ENCODE data around the gene CREB3L2.
A peak's percentile ranks its signal among the peaks of the same experiment; 100 is the strongest.

CREB3L2 gene

DNA sequence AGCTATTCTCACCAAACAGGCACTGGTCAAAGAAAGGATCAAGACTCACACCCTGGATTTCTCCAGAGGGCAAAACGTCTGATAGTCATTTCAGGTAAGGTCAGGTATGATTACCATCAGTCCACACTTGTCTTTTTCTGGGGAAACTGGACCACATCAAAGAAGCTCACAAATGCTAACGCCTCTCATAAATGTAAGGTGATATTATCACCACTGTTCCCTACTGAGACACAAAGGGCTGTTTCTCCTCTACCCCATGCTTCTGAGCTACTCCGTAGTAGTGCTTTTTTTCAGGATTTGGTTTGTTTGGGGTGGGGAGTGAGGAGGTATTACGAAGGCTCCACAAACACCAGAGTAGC is 51.6 kb downstream of the CREB3L2 start:
- DNase-seq, result no peak

DNA sequence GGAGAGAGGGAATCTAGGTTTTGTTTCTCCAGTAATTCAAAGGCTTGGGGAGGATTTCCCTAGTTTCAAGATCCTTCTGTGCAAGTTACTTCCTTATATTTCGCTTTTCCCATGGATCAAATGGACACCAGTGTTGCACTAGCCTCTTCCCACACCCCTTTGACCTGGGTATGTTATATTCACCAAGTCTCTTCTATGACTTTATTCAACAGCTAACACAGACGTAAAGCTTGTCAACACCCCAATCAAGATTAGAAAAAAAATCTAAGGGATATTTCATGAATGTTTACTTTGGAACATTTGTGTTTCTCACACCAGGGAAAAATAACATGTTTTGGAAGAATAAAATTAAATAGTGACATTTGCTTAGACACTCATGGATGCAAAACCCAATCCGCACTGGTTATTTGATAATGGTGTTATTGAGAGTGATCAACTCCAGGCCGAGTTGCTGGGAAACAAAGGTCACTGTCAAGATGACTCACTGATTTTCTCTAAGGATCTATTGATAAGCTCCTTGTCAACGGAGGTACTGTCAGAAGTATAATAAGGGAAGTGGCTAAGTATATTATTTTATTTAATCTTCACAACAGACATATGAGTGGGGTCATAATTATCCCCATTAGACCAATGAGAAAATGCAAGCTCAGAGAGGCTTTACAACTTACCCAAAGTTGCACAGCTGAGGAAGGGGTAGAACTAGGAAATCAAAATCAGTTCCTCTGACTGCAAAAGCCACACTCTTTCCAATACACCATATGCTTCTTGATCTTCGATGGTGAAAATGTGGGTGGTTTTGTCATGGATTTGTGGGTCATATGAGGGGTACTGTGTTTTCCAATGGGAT is 52.2 kb downstream of the CREB3L2 start:
- no peak for DNase-seq

DNA sequence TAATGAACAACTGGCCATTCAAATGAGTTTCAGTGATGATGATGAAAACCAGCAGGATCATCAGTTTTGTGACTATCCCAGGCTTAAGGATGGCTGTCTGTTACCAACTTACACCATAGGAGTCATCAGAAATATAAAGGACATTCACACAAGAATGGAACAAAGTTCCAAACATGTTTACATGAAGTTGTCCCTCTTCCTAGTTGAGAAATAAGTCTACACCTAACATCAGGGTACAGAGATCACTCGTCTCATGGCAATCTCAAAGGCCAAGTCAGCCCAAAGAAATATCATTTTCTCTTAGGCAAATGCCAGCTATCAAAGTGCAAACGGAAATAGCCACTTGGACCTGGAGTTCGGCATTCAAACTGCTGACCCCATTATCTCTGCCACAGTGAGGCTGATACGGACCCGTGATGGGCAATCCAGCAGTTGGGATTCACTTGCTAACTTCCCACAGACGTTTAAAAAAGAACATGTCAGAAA is 53.0 kb downstream of the CREB3L2 start:
- no peak for DNase-seq

DNA sequence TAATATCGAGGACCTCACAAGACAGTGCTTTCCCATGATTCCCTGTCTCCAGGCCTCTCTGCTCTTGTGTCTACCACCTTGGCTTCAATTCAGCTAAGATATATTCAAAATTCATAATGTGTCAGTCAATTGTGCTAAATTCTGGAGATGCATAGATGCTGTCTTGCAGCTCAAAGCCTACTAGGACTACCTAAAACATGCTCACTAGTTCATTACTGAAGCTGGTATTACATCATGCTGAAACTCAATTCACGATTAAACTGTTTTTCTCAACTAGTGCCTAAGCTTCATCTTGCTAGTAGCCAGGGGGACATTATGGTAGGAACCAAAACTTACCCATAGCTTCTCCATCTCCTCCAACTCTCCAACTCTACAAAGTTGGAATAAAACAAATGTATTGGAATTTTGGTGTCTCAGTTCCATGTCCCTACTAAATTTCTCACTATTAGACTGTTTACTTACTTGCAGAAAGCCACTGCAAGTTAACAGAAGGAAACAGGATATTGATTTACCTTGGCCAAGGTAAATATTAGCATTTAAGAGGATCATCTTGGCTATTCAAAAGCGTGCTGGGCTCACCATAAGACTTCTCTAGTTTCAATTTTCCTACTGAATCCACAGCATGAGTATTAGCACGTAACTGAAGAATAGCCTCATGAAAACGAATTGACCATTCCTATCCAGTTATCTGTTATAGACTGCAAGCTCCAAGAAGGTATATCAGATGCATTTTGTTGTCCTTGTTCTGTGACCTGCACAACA is 53.6 kb downstream of the CREB3L2 start:
- no peak for DNase-seq

DNA sequence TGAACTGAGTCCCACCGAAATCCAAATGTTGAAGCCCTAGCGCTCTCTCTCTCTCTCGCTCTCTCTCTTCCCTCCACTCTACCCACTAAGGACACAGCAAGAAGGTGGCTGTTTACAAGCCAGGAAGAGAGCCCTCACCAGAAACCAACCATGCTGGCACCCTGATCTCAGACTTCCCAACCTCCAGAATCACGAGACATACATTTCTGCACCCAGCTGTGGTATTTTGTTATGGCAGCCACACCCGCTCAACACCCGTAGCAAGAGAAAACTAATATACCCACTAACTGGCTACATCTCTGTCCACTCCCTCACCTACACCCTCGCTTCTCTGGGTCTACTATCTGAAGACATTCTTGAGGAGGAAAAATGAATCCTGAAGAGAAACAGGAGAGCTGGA is 54.8 kb downstream of the CREB3L2 start:
- DNase-seq, result no peak

DNA sequence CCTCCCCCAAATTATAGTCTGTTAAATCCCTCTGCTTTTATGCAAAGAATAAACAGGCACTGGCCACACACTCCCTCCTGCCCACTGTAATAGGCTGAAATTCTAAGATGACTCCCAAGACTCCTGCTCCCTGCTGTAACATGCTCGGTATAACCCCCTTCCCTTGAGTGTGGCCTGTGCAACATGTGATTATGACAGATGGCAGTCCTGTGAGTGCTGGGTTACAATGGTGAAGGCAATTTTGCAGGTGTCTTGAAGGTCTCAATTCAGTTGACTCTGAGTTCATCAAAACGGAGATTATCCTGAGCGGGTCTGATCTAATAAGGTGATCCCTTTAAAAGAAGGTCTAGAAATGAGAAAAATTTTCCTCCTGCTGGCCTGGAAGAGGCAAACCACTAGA is 55.9 kb downstream of the CREB3L2 start:
- no peak for DNase-seq

DNA sequence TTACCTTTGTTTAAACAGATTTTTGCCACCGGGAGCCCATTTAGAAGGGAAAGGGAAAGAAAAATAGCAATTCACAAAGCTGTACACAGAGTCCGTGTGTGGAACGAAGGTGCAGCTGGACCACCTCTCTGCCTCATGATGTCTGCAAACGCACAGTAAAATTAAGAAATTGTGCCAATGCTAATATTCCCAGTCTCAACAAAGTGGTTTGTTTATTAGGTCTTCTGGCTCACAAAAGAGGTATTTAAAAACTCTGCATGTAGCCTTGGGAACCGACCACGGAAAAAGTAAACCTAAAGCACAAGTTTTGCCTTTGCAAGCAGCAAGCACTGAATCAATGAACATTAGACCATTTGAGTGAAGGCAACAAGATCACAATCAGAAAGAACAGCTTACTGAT is 57.7 kb downstream of the CREB3L2 start:
- DNase-seq, result peak; percentile 76

DNA sequence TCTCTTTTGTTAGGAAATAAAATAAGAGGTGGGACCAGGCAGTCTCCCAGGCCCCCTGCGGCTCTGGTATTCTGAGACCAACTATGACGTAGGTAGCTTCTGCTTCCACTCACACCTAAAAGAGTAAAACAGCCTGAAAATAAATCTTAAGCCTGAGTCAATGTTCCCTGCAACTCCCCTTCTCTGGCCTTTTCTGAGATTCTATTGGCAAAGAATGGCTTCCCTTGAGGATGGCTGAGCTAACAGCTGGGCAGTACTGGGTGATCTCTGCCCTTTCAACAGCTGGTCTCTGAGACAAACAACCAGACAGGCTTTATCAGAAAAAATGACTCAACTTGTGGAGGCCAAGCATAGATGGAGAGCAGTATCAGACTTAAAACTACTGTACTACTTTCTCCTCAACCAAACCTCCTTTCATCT is 58.7 kb downstream of the CREB3L2 start:
- DNase-seq, result peak; percentile 72

DNA sequence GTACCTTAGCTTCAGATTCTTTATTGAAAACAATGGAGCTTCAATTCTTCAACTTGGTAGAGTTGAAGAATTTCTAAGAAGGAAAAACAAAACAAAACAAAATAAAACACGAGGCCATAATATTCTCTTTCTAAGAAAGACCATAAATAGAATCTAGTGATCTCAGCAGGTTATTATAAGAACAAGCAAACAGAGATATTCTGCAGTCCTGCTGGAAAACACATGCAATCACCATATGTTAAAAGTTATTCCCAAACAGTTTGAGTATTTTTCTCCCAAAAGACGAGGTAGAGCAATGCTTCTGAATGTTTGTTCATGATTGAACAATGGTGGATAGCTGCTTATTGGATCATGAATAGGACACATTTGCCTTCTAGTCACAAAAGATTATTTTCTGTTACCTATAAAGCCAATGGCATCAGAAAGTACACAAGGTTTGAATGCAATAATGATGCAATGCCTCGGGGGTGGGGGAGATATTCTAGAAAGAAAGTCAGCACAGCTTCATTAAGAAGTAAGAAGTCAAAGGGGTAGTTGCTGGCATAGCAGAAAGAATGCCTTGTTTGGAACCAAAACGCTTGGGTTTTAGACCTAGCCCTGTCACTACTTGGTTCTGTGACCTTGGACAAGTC is 59.3 kb downstream of the CREB3L2 start:
- no peak for DNase-seq

DNA sequence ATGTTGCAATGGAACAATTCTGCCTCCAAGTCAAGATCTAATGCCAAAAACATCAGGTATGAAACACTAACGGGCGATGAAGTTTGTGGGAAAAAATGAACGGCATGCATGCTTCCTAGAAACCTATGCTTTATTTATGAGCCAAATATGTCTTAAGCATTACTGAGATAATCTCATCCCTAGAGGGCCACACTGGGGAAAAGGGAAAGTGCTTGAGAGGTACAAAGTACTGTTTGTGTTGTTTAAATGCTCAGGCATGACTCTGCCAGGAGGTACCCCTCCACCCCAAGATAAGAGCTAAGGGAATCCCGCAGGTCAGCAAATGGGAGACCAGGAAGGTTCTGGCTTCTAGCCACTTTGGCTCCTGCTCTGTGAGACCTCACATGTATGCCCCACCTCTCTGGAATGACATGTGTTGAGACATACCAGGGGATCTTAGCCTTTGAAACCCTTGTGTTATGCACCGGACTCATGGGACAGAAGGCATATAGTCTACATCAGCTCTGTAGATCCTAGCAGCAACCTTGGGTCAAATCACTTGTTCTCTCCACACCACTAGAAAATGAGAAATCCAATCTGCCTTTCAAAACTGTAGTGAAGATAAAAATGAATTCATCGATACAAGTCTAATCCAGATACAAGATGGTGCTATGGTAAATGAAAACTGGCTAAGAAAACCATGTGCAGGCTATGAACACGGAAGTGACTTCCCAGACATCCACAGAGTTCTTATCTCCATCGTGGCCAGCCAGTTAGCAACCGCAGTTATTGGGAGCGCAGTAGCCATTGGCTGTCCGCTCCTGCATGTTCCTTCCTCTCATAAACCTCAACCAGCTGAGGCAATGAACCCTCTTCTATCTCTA is 61.0 kb downstream of the CREB3L2 start:
- DNase-seq, result peak; percentile 91

DNA sequence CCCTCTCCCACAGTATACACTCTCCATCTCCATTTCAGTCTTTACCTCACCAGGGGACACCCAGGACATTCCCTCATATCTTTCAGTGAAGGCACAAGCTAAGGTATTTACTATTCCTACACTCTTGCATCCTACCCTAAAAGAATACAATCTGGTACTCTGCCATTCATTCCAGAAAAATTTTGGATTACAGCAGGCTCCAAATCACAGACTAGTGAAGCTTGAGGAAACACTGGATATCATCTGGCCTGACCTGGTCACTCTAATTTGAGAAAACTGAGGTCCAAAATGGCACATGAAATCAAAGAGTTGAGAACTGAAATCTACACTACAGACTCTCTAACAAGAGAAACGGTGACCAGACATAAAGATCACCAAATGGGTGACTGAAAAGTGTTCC is 61.7 kb downstream of the CREB3L2 start:
- DNase-seq, result no peak

DNA sequence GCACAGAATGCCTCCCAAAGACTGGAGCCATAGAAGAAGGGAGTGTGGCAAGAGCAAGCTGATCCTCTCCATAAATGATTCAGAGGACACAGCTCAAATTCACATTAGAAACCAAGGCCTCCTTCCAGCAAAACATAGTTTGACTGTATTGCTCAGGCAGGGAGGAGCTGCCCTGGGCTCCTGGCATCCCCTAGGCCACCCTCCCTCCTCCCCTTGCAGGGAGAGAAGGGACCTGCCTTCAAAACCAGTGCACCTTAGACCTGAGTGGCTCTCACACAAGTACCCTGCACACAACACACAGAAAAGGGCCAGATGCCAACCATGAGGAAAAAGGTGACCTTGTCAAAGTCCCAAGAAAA is 64.7 kb downstream of the CREB3L2 start:
- DNase-seq, result peak; percentile 56

DNA sequence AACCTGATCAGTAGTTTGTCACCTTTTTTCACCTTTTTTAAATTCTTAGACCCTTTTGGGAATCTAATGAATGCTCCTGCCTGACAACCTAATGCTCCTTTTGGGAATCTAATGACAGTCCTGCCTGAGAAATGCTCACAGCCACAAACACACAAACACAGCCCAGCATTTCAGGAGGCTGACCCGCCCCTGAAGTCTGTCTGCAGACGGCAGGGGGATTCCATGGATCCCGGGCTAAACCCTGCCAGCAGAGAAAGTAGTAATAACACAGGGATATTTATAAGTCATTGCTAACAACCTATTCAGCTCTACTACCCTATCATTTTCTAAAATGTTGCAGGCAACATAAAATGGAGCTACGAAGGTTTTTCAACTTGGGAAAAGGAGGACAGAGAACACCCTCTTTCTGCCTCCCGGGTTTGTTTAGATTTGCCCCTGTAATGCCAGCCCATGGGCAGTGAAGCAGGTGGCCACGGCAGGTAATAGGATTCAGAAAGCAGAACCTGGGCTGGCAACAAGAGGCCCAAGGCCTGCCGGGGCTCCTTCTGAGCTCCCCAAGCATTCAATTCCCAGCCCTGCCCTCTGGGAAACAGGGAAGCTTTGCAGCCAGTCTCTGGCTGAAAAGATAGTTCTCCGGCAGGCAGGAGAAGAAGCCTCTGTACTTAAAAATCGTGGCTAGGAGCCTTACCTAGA is 65.2 kb downstream of the CREB3L2 start:
- DNase-seq, result no peak

DNA sequence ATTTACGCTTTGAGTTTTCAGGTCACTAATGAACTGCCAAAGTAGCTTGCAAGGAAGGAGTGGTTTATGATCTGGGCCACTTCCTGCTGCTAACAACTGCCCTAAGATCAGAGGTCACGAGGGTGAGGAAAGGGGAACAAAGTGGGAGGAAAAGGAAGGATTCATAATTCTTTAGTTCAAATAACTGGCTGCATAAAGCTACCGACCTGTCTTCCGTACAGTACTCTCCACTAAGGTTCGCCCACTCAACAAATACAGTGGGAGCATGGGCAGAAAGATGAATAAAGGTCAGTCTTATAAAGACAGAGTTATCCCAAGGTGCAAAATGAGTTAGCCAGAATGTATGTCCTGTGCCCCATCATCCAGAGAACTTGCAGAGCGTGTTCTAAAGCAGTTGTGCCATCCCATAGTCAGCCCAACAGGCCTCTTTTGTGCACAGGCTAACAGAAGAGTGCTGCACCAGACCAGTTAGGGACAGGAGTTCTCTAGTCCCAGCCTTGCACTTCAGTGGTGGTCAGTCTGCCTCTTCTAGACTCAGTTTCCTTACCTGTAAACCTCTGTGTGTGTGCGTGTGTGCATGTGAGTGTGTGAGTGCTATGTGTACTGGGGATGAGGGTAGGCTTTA is 65.9 kb downstream of the CREB3L2 start:
- DNase-seq, result no peak

DNA sequence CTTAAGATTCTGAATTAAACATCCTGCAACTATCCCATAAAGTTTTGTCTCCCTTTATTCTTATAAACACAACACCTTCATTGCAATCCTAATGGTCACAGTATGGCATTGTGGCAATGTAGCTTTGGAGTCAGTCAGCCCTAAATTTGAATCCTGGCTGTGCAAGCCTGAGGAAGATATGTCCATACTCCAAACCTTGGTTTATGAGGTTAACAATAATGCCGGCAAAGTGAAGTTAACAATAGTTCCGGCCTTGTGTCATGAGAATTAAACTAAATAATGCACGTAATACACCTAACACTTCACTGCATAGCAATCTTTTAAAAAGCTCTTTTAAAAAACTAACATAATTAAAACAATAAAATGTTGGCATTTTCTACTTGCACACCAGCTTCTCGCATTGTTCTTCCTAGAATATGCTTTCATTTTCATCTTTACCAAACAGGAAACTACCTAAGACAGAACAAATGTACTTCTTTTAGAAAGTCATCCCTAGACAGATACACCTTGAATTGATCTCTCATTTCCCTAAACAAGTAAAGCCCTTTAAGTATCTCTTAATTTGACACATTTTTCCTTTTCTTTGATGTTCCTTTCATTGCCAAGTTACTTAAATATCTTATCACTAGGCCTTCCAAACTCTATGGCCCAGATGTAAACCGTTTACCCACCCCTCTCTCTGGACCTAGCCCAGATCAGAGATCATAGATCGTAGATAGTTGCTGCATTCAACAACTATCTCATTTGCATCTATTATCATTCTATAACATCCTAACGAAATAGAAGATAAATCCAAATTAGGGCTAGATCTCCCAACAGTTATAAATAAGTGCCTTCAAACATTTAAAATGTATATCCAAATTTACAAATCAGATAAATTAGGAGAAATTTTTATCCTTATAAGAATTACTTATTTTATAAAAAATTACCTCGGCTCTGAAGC is 66.7 kb downstream of the CREB3L2 start:
- DNase-seq, result no peak

DNA sequence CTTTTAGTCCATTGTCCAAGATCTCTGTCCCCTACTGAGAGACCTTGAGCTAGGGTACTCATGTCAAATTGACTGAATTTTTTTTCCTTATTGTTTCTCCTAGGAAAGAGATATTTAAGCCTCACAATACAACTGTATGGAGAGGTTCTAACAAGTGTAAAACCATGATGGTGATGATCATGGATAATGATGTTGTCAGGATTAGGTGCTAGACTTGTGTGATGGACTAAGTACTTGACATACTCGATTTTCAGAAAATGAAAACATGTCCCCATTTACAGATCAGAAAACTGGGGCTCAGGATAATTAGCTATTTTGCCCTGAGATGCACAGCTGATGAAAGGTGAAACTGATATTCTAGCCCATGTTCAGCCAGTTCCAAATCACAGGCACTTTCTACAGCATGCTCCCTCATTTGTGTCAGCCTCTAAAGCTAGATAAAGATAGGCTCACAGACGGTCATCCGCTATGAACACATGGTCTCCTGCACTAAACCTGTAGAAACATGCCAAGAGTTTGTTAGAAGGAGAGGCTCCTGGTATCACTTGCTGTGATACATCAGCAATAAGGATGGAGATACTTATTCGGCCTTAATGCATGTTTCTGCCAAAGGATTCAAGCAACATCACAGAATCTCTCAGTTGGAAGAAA is 67.6 kb downstream of the CREB3L2 start:
- DNase-seq, result no peak

DNA sequence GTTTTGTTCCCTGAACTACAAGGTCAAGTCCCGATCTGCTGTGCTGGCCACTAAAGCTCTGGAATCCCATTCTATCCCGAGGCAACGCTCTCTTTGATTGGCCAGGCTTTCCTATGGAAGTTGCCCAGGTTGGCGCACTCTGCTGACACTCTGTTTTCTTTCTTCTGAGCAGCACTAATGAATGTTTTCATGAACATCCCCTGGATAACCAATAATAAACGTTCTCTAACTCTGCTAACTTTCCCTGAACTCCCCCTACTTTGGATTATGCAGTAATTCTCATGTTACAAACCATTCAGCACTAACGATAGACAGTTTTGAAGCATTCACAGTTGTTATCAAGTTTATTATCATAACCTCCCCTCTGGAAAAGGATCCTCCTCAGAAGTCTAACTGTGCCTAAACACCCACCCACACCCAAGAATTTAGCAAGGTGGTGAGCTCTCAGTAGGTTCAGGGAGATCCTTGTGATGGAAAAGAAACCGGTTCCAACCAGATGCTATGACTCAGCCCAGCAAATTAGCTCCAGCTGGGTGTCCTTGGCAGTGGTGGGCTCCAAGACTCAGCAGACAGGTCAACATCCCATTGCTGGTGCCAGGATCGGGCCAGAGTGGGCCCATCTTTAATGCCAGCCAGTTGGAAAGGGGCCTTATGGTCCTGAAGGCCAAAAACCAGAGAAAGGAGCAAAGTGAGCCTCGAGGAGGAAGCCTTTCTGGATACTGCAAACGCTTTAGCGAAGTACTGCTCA is 68.4 kb downstream of the CREB3L2 start:
- DNase-seq, result peak; percentile 82

DNA sequence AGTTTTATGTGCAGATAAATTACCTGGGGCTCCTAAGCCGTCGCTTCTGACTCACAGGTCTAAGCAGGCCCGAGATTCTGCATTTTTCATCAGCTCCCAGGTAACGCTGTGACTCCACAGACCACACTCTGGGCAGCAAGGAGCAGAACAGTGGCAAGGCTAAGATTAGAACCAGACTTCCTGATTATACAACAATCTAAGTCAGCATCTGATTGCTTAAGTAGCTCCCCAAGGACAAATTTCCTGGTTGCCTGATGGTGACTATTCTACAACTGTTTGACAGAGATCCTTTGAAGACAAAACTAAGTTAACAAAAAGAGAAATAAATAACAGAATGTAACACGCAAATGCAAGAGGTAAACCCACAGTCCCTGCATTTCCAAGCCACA is 69.0 kb downstream of the CREB3L2 start:
- peak; percentile 82 for DNase-seq

DNA sequence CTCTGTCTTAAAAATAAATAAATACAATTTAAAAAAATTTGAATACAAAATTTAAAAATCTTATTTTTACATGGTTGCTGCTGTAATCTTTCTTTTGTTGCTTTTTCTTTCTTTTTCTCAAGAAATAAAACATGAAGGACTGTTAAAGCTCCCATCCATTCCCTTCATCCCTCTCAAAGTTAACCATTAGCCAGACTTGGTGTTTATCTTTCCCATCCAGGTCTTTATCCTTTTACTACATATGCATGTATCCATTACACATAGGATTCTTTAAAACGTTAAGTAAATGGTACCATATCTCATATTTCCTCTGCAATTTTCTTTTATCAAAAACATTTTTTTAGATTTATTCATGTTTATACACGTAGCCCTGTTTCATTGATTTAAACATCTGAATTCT is 70.1 kb downstream of the CREB3L2 start:
- no peak for DNase-seq
